WERI-Rb-1 (cell line): ENCODE measurements around the gene LGMN.

Source experiments
- DNase-seq: peaks from one replicate; pipeline ENCODE4 v3.0.0-alpha.2; 2020
- H3K27ac ChIP-seq: fragments of 250-450 bp; sonication (Bioruptor Pico); 2 replicates; pipeline ENCODE4 v1.5.1; 2020; ENCODE audit warnings: mild to moderate bottlenecking, moderate library complexity
- H3K27me3 ChIP-seq: fragments of 250-450 bp; sonication (Bioruptor Pico); 2 replicates; pipeline ENCODE4 v1.5.1; 2021; ENCODE audit warnings: mild to moderate bottlenecking, low read depth, moderate library complexity; ENCODE audit not compliant: insufficient read depth, severe bottlenecking
- H3K36me3 ChIP-seq: fragments of 250-450 bp; sonication (Bioruptor Pico); 2 replicates; pipeline ENCODE4 v1.5.1; 2020; ENCODE audit warnings: mild to moderate bottlenecking, moderate library complexity
- H3K4me3 ChIP-seq: 2 replicates; pipeline ENCODE4 v1.5.1; 2011; ENCODE audit warnings: low read depth, mild to moderate bottlenecking, control low read depth, low read length
- H3K9me3 ChIP-seq: fragments of 250-450 bp; sonication (Bioruptor Pico); 2 replicates; pipeline ENCODE4 v1.5.1; 2021; ENCODE audit warnings: mild to moderate bottlenecking, moderate library complexity; ENCODE audit not compliant: severe bottlenecking
- CTCF ChIP-seq: IDR thresholded peaks from 2 replicates; pipeline ENCODE4 v1.5.1; 2011; ENCODE audit warnings: low read depth, mild to moderate bottlenecking, control low read depth, inconsistent platforms, low read length

The LGMN gene

GRCh38 chr14:92748259-92749016 is at the start of gene LGMN:
TSS of gene LGMN (minus strand) at chr14:92748627. CDS start at chr14:92732786, 15,841 bp downstream.
- Histone ChIP-seq H3K9me3 (peaks cover 3% of the 10 kb centered on the region), H3K27me3 (no peaks in the 10 kb centered on the region), H3K27ac (peak within 1 kb of the TSS; percentile 62), H3K36me3 (no peaks in the 10 kb centered on the region), H3K4me3 (peak within 1 kb of the TSS; percentile 96)
- TF ChIP-seq CTCF: no peak
- peak; percentile 98 for DNase-seq

- Histone ChIP-seq H3K36me3 (peaks cover 6% of the 10 kb centered on the region), H3K9me3 (no peaks in the 10 kb centered on the region), H3K27me3 (no peaks in the 10 kb centered on the region), H3K4me3 (peak overlapping the region; percentile 94), H3K27ac (peak overlapping the region; percentile 52)
- no peak for TF ChIP-seq CTCF
- no peak for DNase-seq
Measured at GRCh38 chr14:92794961-92795360, 46.5 kb upstream of the LGMN start.

- Histone ChIP-seq H3K9me3 (peaks cover 2% of the 10 kb centered on the region), H3K27me3 (no peaks in the 10 kb centered on the region), H3K27ac (peak overlapping the region; percentile 52), H3K4me3 (peak overlapping the region; percentile 94), H3K36me3 (peaks cover 6% of the 10 kb centered on the region)
- TF ChIP-seq CTCF: no peak
- DNase-seq: no peak
Measured at GRCh38 chr14:92794547-92794941, 46.1 kb upstream of the LGMN start.

GRCh38 chr14:92793709-92794546 is 45.5 kb upstream of the LGMN start, which contains the start of gene GOLGA5:
TSS of gene GOLGA5 (plus strand) at chr14:92794305. CDS start at chr14:92797438, 3,133 bp downstream.
- no peak for TF ChIP-seq CTCF
- no peaks in the 10 kb centered on the region for H3K27me3 ChIP-seq
- H3K4me3 ChIP-seq: peak within 1 kb of the TSS; percentile 94

GRCh38 chr14:92792885-92793284 is 44.5 kb upstream of the LGMN start:
- Histone ChIP-seq H3K27me3 (no peaks in the 10 kb centered on the region), H3K4me3 (no peak overlapping the region), H3K9me3 (peaks cover 3% of the 10 kb centered on the region), H3K27ac (no peak overlapping the region), H3K36me3 (peaks cover 5% of the 10 kb centered on the region; the same call in 1 of the 2 replicates)
- DNase-seq: no peak
- TF ChIP-seq CTCF: no peak

More at GRCh38 chr14:92793709-92794546, 45.5 kb upstream of the LGMN start, which contains the start of gene GOLGA5:
- H3K27ac ChIP-seq: peak within 1 kb of the TSS; percentile 52
- H3K36me3 ChIP-seq: peaks cover 6% of the 10 kb centered on the region; the same call in 1 of the 2 replicates
- DNase-seq: peak; percentile 96
- peaks cover 3% of the 10 kb centered on the region for H3K9me3 ChIP-seq
